K562 (cell line): ENCODE results near the gene PPP1R10. TPM values are rescaled to one million over a fixed set of nuclear protein-coding genes. Genes with fewer than 3 reads are reported as not detected.

Experiments used
- ATAC-seq: fragments of 200-7000 bp; cut with Tn5 transposase; 3 replicates; pipeline ENCODE4 v1.9.1; 2020; ENCODE audit warnings: moderate library complexity
- BruUV-seq: library from RNA; stranded (reverse); fragments of 400-500 nt; replicated peaks from 2 replicates; lab custom pipeline; 2021; lab: Mats Ljungman, UMichigan
- CTCF ChIA-PET: fragments of 300-600 bp; formaldehyde crosslinking; extraction: SDS; loops from one replicate; lab custom pipeline; 2021; ENCODE audit warnings: low intra/inter-chr PET ratio; lab: Yijun Ruan, JAX
- POLR2A ChIA-PET: fragments of 300-600, 350-650 bp; sonication (Branson Sonifier 250); formaldehyde crosslinking; extraction: SDS; loops from one replicate; lab custom pipeline; 2021; ENCODE audit warnings: antibody characterized with exemption, inconsistent platforms; lab: Yijun Ruan, JAX
- DNase-seq, 4 experiments: peaks; one replicate each; pipeline versions ENCODE4 v3.0.0 to v3.0.0-alpha.2; 2011 to 2018; ENCODE audit warnings: low spot score in 3 of 4, mixed read lengths in 3 of 4; ENCODE audit errors: extremely low read depth in 1 of 4
- FAIRE-seq: peaks from 2 replicates; lab custom pipeline; 2011; peaks lifted over from hg19 to GRCh38; lab: Jason Lieb, UNC
- H2AFZ ChIP-seq: 2 replicates; pipeline ENCODE4 v1.6.0; 2011; ENCODE audit warnings: low read depth, low read length, control low read depth, inconsistent platforms
- H3K27ac ChIP-seq: fragments of 200-600 bp; 3 replicates; pipeline ENCODE4 v1.8.0; 2011; ENCODE audit warnings: low read depth, mild to moderate bottlenecking, control low read depth, inconsistent platforms, low read length, moderate library complexity, mixed read lengths; ENCODE audit errors: extremely low read depth
- H3K27me3 ChIP-seq, 2 experiments: fragments of 300-600 bp in 1 of 2; 2 replicates in 1 of 2; 3 replicates in 1 of 2; pipeline versions ENCODE4 v1.6.0 to v1.8.0; 2011; ENCODE audit warnings: inconsistent platforms in 2 of 2, low read length in 2 of 2, mild to moderate bottlenecking in 1 of 2, mixed read lengths in 1 of 2, moderate library complexity in 1 of 2; ENCODE audit not compliant: control insufficient read depth in 2 of 2, insufficient read depth in 2 of 2
- H3K36me3 ChIP-seq: fragments of 300-600 bp; 3 replicates; pipeline ENCODE4 v1.8.0; 2011; ENCODE audit warnings: mild to moderate bottlenecking, low read length, inconsistent platforms; ENCODE audit not compliant: control insufficient read depth, insufficient read depth
- H3K4me1 ChIP-seq, 2 experiments: fragments of 200-600 bp in 1 of 2; replicated peaks in 1 of 2; 2 replicates in 1 of 2; 3 replicates in 1 of 2; pipeline versions ENCODE4 v1.5.1 to v1.8.0; 2011; ENCODE audit warnings: inconsistent platforms in 2 of 2, low read length in 2 of 2, mild to moderate bottlenecking in 1 of 2, mixed read lengths in 1 of 2, moderate library complexity in 1 of 2; ENCODE audit not compliant: control insufficient read depth in 2 of 2, insufficient read depth in 2 of 2
- H3K4me2 ChIP-seq: 2 replicates; pipeline ENCODE4 v1.6.1; 2011; ENCODE audit warnings: low read length, control low read depth, inconsistent platforms, mixed read lengths; ENCODE audit not compliant: insufficient read depth
- H3K4me3 ChIP-seq: fragments of 200-600 bp; sonication (generic), shearing (Covaris generic); 2 replicates; pipeline ENCODE4 v1.5.1; 2016; ENCODE audit warnings: control low read depth, inconsistent platforms
- H3K79me2 ChIP-seq: fragments of 200-600 bp; 3 replicates; pipeline ENCODE4 v1.8.0; 2011; ENCODE audit warnings: low read length, inconsistent platforms; ENCODE audit not compliant: control insufficient read depth, insufficient read depth
- H3K9ac ChIP-seq, 2 experiments: 2 replicates each; pipeline versions ENCODE4 v1.6.0 to v1.6.1; 2011; ENCODE audit warnings: low read depth in 2 of 2, low read length in 2 of 2, control low read depth in 1 of 2, inconsistent platforms in 1 of 2, mild to moderate bottlenecking in 1 of 2, mixed read lengths in 1 of 2; ENCODE audit not compliant: insufficient read depth in 1 of 2
- H3K9me1 ChIP-seq: one replicate; pipeline ENCODE4 v1.6.0; 2011; ENCODE audit warnings: inconsistent platforms, mild to moderate bottlenecking, low read length, moderate library complexity; ENCODE audit not compliant: control insufficient read depth, insufficient read depth
- H3K9me3 ChIP-seq: replicated peaks from 2 replicates; pipeline ENCODE4 v1.5.1; 2011; ENCODE audit warnings: low read depth, low read length, inconsistent platforms; ENCODE audit not compliant: control insufficient read depth, insufficient read depth
- H4K20me1 ChIP-seq: replicated peaks from 2 replicates; pipeline ENCODE4 v1.6.1; 2011; ENCODE audit warnings: low read length, inconsistent platforms, mixed read lengths; ENCODE audit not compliant: control insufficient read depth, insufficient read depth
- ATF3 ChIP-seq, 2 experiments: fragments of 450-650 bp in 1 of 2; sonication (generic) in 1 of 2; formaldehyde crosslinking in 1 of 2; IDR thresholded peaks in 1 of 2; conservative IDR thresholded peaks in 1 of 2; 2 replicates each; pipeline versions ENCODE4 v1.6.1 to v1.8.1; 2016 to 2023; ENCODE audit warnings: mild to moderate bottlenecking in 2 of 2, moderate library complexity in 2 of 2, inconsistent platforms in 1 of 2, missing genetic modification reagents in 1 of 2
- JUND ChIP-seq, 2 experiments: IDR thresholded peaks; 2 replicates in 1 of 2; 3 replicates in 1 of 2; pipeline ENCODE4 v1.6.1; 2011; ENCODE audit warnings: borderline replicate concordance in 2 of 2, low read depth in 2 of 2, low read length in 2 of 2, improper control_type of control experiment in 1 of 2, missing biosample characterization in 1 of 2, missing genetic modification characterization in 1 of 2, missing genetic modification reagents in 1 of 2
- MEIS2 ChIP-seq: fragments of 450-650 bp; IDR thresholded peaks from 2 replicates; pipeline ENCODE4 v1.6.1; 2014; ENCODE audit warnings: mild to moderate bottlenecking; ENCODE audit not compliant: partially characterized antibody
- NFIC ChIP-seq: fragments of 450-650 bp; IDR thresholded peaks from 2 replicates; pipeline ENCODE4 v1.6.1; 2017; ENCODE audit warnings: mild to moderate bottlenecking, inconsistent platforms
- NRF1 ChIP-seq, 2 experiments: fragments of 450-650 bp; IDR thresholded peaks in 1 of 2; conservative IDR thresholded peaks in 1 of 2; 2 replicates each; pipeline ENCODE4 v1.6.1; 2014; ENCODE audit warnings: mild to moderate bottlenecking in 2 of 2
- TEAD2 ChIP-seq: fragments of 450-650 bp; IDR thresholded peaks from 2 replicates; pipeline ENCODE4 v1.6.1; 2016; ENCODE audit warnings: missing genetic modification characterization, control low read depth, missing compliant biosample characterization
- WGBS: fragments of 100-300 bp; shearing (Covaris generic); methylation state at CpG from one replicate; pipeline ENCODE4 v1.1.6; 2016; ENCODE audit warnings: low coverage, mixed read lengths; ENCODE audit not compliant: insufficient coverage; ENCODE audit errors: missing lambda C conversion rate; 5-methylcytosine and 5-hydroxymethylcytosine counted together
- in situ Hi-C: fragments of 300-500 bp; cut with MboI; formaldehyde crosslinking; loops from 4 replicates; pipeline ENCODE4 v1.15.0; 2018; ENCODE audit warnings: inconsistent platforms, mixed read lengths
- intact Hi-C: fragments of 100-400 bp; cut with micrococcal nuclease; formaldehyde crosslinking; loops from 2 replicates; pipeline ENCODE4 v1.14.2; 2022
- polyA plus RNA-seq, 8 experiments: library from polyadenylated mRNA; depleted of rRNA in 4 of 8; stranded (reverse) in 5 of 8; unstranded in 3 of 8; fragments of >200 nt; fragmentation: Nextera tagmentation in 2 of 8; fragmentation: Illumina TruSeq in 1 of 8; extraction: Ambion mirVana in 2 of 8; extraction: Trizol in 1 of 8; gene quantifications; 2 replicates each; pipeline versions ENCODE4 v1.2.1 to v1.2.3, GENCODE V29; 2011 to 2014; ENCODE audit warnings: inconsistent platforms in 1 of 8, missing spikeins in 1 of 8
- total RNA-seq, 7 experiments: library from RNA; depleted of rRNA in 6 of 7; stranded (reverse); fragments of >200 nt in 6 of 7; fragmentation: Illumina TruSeq in 2 of 7; extraction: Trizol in 2 of 7; gene quantifications; 2 replicates each; pipeline versions ENCODE4 v1.2.1 to v1.2.3, GENCODE V29; 2011 to 2021; ENCODE audit warnings: low replicate concordance in 1 of 7
- TF ChIP-seq, protein P1 (sequence below): fragments of 450-650 bp; IDR thresholded peaks from 2 replicates; pipeline ENCODE4 v1.6.1; 2016

Gene PPP1R10
- total and polyA plus RNA-seq, 9 of the 15 experiments (the other 6 are each of a cell fraction or from before 2014, with no cell fraction given): 14.1 to 65.5 (median 32.6) TPM

- H3K9me1 ChIP-seq: peaks cover 10% of the 10 kb centered on the region
- no peaks in the 10 kb centered on the region for H3K27me3 ChIP-seq
- peaks cover 38% of the 10 kb centered on the region for H3K79me2 ChIP-seq
- in situ Hi-C loops: no loop called here
- H3K4me2 ChIP-seq: no peak overlapping the region
- peaks cover 6% of the 10 kb centered on the region; the same call in 1 of the 2 replicates for H4K20me1 ChIP-seq
- FAIRE-seq: no peak
- ATAC-seq: no peak
- 77% methylated on average over 3 of the region's 3 CpGs for WGBS
- no peak overlapping the region for H2AFZ ChIP-seq
- intact Hi-C loops: no loop called here
- H3K9ac ChIP-seq: no peak overlapping the region
- no peak overlapping the region for H3K27ac ChIP-seq
- ChIA-PET POLR2A (interaction anchor here (3.0 kb wide), 1 partner anchor 11 kb away, joined by 41 read pairs; the partner anchor contains the start of genes GNL1 and PRR3), CTCF (interaction anchor here (0.7 kb wide), 1 partner anchor 24 kb away, joined by 3 read pairs; no protein-coding TSS in a partner anchor)
- H3K4me3 ChIP-seq: no peak overlapping the region
- H3K9me3 ChIP-seq: no peaks in the 10 kb centered on the region
- peaks cover 34% of the 10 kb centered on the region; the same call in 2 of the 3 replicates for H3K36me3 ChIP-seq
- no peak for TF ChIP-seq NRF1 (conservative IDR thresholded peaks at IDR 0.05 in 1 of 2, IDR thresholded peaks at IDR 0.05 in 1 of 2)
- TF ChIP-seq, protein P1, sequence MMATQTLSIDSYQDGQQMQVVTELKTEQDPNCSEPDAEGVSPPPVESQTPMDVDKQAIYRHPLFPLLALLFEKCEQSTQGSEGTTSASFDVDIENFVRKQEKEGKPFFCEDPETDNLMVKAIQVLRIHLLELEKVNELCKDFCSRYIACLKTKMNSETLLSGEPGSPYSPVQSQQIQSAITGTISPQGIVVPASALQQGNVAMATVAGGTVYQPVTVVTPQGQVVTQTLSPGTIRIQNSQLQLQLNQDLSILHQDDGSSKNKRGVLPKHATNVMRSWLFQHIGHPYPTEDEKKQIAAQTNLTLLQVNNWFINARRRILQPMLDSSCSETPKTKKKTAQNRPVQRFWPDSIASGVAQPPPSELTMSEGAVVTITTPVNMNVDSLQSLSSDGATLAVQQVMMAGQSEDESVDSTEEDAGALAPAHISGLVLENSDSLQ: no peak
- peak; percentile 84 for TF ChIP-seq NFIC
- TF ChIP-seq JUND (IDR thresholded peaks at IDR 0.05; ENCODE audit: borderline replicate concordance, low read depth, low read length): 0 out of 2 replicates have a peak, but pooled peaks have one; percentile 33
- TF ChIP-seq JUND (tag; IDR thresholded peaks at IDR 0.05; ENCODE audit: borderline replicate concordance, low read depth, low read length): no peak; the same call in 2 of the 3 replicates
- TF ChIP-seq TEAD2 (tag): no peak
- TF ChIP-seq ATF3 (IDR thresholded peaks at IDR 0.05): peak; percentile 46; the same call in 1 of the 2 replicates
- no peak for TF ChIP-seq ATF3 (CRISPR knock-in tag; conservative IDR thresholded peaks at IDR 0.05)
- TF ChIP-seq MEIS2: peak; percentile 6
- TF ChIP-seq, all 486 proteins: peak for 4
- peaks cover 15 to 28% of the 10 kb centered on the region in 2 experiments for H3K4me1 ChIP-seq
- BruUV-seq: no TSS peak
- DNase-seq: peak in 3 of 4 experiments; percentile 37 to 46 (median 45)
These were observed 48.8 kb downstream of the PPP1R10 start for GRCh38 chr6:30568245-30568644.
